Activated naive CD8-positive, alpha-beta T cell treated with anti-CD3 and anti-CD28 coated beads, Interleukin-2, amount 50 U/mL, for 24 hours (primary cell): ENCODE results near the gene UNC119.
A peak's percentile ranks its signal among the peaks of the same experiment; 100 is the strongest.

ENCODE experiments used
- ATAC-seq: fragments of 150-1000 bp; cut with Tn5 transposase; one replicate; pipeline ENCODE4 v1.10.0; 2021
- DNase-seq: peaks from one replicate; pipeline ENCODE4 v3.0.0; 2021
- H3K27ac Mint-ChIP-seq: one replicate; pipeline ENCODE4 v1.8.0; 2021; ENCODE audit warnings: mild to moderate bottlenecking, mixed read lengths
- H3K27me3 Mint-ChIP-seq: one replicate; pipeline ENCODE4 v1.8.0; 2021; ENCODE audit warnings: mixed read lengths
- H3K36me3 Mint-ChIP-seq: one replicate; pipeline ENCODE4 v1.8.0; 2021; ENCODE audit warnings: low read depth, mixed read lengths
- H3K4me1 Mint-ChIP-seq: one replicate; pipeline ENCODE4 v1.8.0; 2021; ENCODE audit warnings: mixed read lengths
- H3K4me3 Mint-ChIP-seq: one replicate; pipeline ENCODE4 v1.8.0; 2021; ENCODE audit warnings: mild to moderate bottlenecking, moderate library complexity, mixed read lengths
- H3K9me3 Mint-ChIP-seq: one replicate; pipeline ENCODE4 v1.8.0; 2021; ENCODE audit warnings: mixed read lengths

Gene UNC119

DNA sequence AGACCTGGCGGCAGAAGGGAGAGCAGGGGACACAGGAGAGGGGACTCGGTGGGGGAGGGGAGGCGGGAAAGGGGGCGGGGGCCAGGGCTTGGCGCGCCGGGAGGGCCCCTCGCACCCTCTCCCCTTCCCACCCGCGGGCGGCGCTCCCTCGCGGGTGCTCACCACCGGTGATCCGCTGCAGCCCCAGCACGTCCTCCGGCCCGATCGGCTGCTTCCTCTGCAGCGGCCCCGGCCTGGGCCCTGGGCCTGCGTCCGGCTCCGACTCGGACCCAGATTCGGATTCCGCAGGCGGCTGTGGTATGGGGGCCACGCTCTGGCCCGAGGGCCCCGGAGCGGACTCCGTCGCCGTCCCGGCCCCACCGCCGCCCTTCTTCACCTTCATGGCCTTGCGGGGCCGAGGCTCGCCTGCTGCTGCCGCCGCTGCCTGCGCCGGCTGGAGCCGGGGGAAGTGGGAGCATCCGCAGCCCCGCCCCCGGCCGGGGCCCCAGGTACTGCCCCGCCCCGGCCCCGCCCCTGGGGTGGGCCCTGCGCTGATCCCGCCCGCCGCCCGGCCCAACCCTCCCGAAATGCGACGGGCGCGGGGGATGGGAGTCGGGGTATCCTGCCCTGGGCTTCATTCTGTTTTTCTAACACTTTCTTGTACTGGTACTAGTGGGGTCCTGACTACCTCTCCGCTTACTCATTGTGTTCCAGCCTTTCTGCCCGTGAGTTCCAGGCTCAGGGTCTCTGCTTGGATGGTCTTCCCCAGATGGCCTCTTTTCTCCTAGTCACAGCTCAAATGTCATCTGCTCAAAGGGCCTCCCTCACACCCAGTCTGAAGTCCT, at the start of gene UNC119:
Gene UNC119, minus strand, starts transcription at position 449 of the 824 bp plus-strand sequence. Its CDS starts 67 bp downstream, at position 382.
- H3K4me1 Mint-ChIP-seq: peaks cover 54% of the 10 kb centered on the region

DNA sequence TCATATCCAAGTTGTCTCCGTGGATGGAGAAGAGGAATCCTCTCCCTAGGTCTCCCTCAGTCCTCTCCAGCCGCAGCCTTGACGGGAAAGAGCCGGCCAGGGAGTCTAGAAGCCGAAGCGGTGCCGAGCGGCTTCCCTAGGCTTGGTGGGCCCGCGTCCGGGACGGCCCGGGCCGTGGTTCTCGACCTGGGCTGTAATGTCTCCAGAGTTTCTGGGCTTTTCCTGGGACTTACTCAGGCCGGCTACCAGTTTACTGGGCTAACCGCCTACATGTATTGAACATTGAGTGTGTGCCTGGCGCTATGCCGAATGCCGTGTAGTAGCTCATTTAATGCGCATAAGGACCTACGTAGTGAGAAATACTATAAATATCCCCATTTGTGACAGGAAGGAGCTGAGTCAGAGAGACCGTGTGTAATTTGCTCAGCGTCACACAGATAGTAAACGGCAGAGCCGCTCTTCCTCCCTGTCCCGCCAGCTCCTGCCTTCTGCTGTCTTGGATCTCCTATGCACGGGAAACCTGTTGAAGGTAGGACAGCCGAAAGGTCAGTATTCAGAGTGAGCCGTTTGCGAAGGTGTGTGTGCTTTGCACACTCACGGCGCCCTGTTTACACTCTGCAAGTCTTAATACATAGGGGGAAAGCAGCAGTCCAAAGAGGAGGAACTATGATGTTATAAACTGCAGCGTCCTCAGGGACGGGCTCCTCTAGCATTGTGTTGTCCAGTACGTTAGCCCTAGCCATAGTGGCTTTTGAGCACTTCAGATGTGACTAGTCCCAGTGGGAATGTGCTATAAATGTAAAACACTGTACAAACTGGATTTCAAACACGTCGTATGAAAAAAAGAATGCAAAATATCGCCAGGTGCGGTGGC, 47.1 kb upstream of the UNC119 start:
- Mint-ChIP-seq H3K4me1 (peaks cover 22% of the 10 kb centered on the region), H3K4me3 (peak overlapping the region; percentile 91), H3K27me3 (no peaks in the 10 kb centered on the region), H3K27ac (peak overlapping the region; percentile 92), H3K9me3 (no peaks in the 10 kb centered on the region), H3K36me3 (peaks cover 19% of the 10 kb centered on the region)
- ATAC-seq (peak; percentile 84), DNase-seq (peak; percentile 71)

More for the DNA sequence above, at the start of gene UNC119:
- Mint-ChIP-seq H3K4me3 (peak within 1 kb of the TSS; percentile 86), H3K27ac (peak within 1 kb of the TSS; percentile 66), H3K36me3 (peaks cover 34% of the 10 kb centered on the region), H3K9me3 (no peaks in the 10 kb centered on the region), H3K27me3 (no peaks in the 10 kb centered on the region)
- peak; percentile 86 for DNase-seq
- ATAC-seq: peak; percentile 77

DNA sequence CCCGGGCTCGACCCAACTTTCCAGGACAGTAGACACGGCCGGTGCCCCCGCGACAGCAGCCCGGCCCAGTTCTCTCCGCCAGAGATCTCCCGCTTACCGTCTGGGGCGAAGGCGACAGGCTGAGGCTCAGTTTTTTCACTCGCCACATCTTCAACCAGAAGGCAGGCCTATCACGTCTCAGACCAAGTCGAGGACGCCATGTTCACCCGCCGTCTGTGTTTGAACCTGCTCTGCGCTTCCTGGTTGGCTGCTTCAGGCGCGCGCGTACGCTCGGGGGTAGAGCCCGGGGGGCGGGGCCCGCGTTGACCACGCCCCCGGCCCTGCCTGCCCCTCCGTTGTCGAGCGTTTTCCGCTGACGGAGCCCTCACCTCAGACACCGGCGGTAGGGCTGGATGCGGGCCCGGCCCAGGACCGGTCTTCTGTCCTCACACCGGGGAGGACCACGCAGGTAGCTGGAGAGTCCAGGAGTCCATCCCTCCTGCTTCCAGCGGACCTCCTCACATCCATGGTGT, 46.4 kb upstream of the UNC119 start, which contains the start of gene SPAG5:
Gene SPAG5, minus strand, starts transcription at position 227 of the 512 bp plus-strand sequence. Its CDS starts 79 bp downstream, at position 148.
- Mint-ChIP-seq H3K27ac (peak within 1 kb of the TSS; percentile 92), H3K36me3 (peaks cover 19% of the 10 kb centered on the region), H3K4me3 (peak within 1 kb of the TSS; percentile 91), H3K9me3 (no peaks in the 10 kb centered on the region), H3K27me3 (no peaks in the 10 kb centered on the region), H3K4me1 (peaks cover 22% of the 10 kb centered on the region)
- ATAC-seq (peak; percentile 90), DNase-seq (peak; percentile 92)

DNA sequence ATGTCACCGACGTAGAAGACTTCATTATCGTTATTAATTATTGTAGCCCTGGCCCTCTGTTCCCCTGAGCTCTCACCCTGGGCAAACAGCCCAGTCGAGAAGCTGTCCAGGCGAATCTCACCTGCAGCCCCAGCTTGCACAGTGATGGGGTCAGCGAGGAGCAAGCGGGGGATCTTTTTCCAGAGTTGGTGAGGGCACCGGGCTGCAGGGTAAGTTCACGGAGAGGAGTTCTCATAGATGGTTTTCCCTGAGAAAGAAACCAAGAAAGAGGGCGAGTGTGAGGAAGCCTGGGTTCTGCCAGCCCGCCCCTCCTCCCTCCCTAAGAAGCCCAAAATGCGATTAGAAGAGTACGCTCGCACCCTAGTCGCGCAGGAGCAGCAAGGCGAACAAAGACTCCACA, 46.0 kb upstream of the UNC119 start:
- no peak for DNase-seq
- peaks cover 22% of the 10 kb centered on the region for H3K4me1 Mint-ChIP-seq
- no peaks in the 10 kb centered on the region for H3K27me3 Mint-ChIP-seq
- peak; percentile 0 for ATAC-seq
- peak overlapping the region; percentile 91 for H3K4me3 Mint-ChIP-seq
- peak overlapping the region; percentile 92 for H3K27ac Mint-ChIP-seq
- no peaks in the 10 kb centered on the region for H3K9me3 Mint-ChIP-seq
- peaks cover 19% of the 10 kb centered on the region for H3K36me3 Mint-ChIP-seq

DNA sequence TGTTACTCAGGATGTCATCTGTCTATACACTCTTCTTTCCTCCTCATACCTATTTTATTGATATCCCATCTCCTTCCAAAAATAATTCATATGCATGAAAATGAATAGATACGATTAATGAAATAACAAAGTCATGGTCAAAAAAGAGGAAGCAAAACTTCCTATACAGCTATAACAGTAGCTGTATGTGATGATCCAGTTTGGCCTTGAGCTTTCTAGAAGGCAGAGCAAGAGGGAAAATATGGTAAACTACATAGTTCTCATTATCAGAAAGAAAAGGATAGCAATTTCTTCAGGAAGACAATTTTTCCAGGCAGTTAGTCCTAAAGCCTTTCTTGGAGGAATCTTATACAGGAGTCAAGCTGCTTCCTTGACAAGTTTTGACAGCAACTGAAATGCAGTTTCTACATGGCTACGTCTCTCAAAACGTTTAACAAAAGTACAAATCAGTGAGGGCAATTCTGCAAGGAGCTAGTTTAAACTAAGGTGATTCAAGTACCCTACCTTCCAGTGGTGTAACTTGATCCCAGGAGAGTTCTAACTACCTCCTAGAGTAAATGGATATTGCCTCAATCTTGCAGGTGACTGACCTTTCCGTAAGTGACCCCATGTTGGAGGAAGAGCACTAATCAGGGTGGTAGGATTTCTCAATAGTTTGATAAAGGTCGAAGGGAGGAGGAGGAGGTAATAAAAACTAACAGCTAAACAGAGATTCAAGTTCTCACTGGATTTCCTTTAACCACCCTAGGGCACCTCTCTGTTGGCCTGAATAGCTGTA, 45.4 kb upstream of the UNC119 start:
- DNase-seq (no peak), ATAC-seq (no peak)
- Mint-ChIP-seq H3K27me3 (no peaks in the 10 kb centered on the region), H3K4me3 (peak overlapping the region; percentile 91), H3K4me1 (peaks cover 22% of the 10 kb centered on the region), H3K36me3 (peaks cover 23% of the 10 kb centered on the region), H3K9me3 (no peaks in the 10 kb centered on the region), H3K27ac (peak overlapping the region; percentile 92)

DNA sequence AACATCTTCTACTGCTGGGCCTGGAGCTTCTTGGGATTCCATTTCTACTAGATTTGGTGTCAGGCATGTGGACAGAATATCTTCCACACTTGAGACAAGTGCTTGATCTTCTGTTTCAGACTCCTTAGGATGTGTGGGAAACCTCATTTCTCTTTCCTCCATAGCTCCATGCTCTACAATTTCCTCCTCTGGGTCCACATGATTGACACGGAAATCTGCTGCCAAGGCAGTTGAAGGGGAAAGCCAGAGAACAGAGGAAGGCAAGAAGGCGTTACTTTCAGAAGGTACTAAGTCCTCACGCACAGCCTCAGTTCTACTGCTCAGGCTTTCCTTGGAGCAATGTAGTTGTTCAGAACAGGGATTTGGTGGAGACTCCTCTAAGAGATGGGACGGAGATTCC, 39.8 kb upstream of the UNC119 start:
- H3K36me3 Mint-ChIP-seq: peaks cover 31% of the 10 kb centered on the region
- no peak overlapping the region for H3K27ac Mint-ChIP-seq
- no peaks in the 10 kb centered on the region for H3K9me3 Mint-ChIP-seq
- ATAC-seq: no peak
- H3K4me3 Mint-ChIP-seq: no peak overlapping the region
- H3K27me3 Mint-ChIP-seq: no peaks in the 10 kb centered on the region
- no peak for DNase-seq
- peaks cover under 1% of the 10 kb centered on the region for H3K4me1 Mint-ChIP-seq

DNA sequence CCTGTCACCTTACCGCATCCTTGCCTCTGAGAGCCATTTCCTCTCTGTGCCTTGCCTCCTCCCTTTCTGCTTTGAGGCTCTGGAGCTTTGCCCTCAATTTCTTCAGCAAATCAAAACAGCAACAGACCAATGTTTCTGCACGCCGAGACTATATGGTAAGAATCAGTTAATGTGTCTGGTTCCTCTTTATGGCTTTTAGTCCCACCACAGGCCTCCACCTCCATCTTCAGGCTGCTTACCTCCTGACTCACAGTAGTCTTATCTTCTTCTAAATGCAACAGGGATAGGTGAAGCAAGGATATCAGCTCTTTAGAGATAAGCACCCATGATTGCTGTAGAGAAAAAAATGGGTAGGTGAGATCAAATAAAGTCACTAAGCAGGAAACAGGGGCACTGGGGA, 33.4 kb upstream of the UNC119 start:
- H3K4me3 Mint-ChIP-seq: no peak overlapping the region
- peak overlapping the region; percentile 8 for H3K27ac Mint-ChIP-seq
- ATAC-seq: no peak
- no peak for DNase-seq
- H3K4me1 Mint-ChIP-seq: no peaks in the 10 kb centered on the region
- no peaks in the 10 kb centered on the region for H3K27me3 Mint-ChIP-seq
- peaks cover 27% of the 10 kb centered on the region for H3K36me3 Mint-ChIP-seq
- H3K9me3 Mint-ChIP-seq: no peaks in the 10 kb centered on the region

DNA sequence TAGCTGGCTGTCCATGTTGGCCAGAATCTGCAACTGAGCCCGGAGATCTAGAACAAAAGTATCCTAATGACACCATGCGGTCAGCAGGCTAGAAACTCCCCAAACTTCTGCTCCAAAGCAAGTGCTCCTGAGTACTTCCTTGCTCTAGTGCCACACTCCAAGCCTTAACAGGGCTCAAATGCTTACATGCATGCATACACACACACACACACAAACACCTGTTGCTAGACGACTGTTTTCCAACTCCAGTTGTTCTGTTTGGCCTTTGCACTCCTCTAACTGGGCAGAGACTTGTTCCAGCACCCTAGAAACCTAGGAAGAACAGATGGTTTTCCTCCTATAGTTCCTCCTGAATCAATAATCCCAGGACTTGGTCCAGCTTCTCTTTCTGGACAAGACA, 32.0 kb upstream of the UNC119 start:
- H3K9me3 Mint-ChIP-seq: no peaks in the 10 kb centered on the region
- ATAC-seq (no peak), DNase-seq (no peak)
- peaks cover 5% of the 10 kb centered on the region for H3K4me1 Mint-ChIP-seq
- no peaks in the 10 kb centered on the region for H3K27me3 Mint-ChIP-seq
- peaks cover 34% of the 10 kb centered on the region for H3K36me3 Mint-ChIP-seq
- no peak overlapping the region for H3K27ac Mint-ChIP-seq
- no peak overlapping the region for H3K4me3 Mint-ChIP-seq

DNA sequence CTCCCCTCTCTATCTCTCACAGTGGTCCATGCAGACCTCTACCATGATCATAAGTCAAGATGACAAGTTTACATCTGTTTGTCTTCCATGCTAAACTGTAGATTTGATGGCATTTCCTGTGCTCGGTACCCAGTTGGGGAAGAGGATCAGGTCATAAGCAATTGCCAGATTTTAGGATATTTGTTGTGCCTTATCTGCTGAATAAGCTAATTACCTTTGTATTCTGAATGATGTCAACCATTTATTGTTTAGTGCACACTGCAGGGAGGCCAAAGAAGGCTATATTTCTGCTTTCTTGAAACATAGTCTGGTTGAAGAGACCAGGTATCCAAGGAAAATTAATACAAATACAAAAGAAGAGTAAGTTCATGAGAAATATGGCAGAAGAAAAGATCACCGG, 30.1 kb upstream of the UNC119 start:
- H3K27me3 Mint-ChIP-seq: no peaks in the 10 kb centered on the region
- ATAC-seq: no peak
- DNase-seq: no peak
- no peak overlapping the region for H3K27ac Mint-ChIP-seq
- H3K4me1 Mint-ChIP-seq: peaks cover 9% of the 10 kb centered on the region
- H3K9me3 Mint-ChIP-seq: no peaks in the 10 kb centered on the region
- peaks cover 37% of the 10 kb centered on the region for H3K36me3 Mint-ChIP-seq
- no peak overlapping the region for H3K4me3 Mint-ChIP-seq

DNA sequence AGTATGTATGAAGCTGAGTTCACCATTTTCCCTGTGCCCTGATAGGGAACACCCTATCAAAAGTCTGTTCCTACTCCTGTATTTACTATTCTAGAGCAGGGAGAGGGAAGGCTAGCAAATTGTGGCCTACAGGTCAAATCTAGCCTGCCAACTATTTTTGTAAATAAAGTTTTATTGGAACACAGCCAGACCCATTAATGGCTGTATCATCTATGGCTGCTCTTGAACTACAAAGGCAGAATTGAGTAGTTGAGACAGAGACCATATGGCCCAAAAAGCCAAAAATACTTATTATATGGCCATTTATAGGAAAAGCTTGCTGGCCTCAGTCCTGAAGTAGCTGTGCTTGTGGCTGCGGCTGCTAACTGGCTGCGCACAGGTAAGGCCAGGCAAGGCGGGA, 28.5 kb upstream of the UNC119 start:
- Mint-ChIP-seq H3K9me3 (no peaks in the 10 kb centered on the region), H3K4me3 (no peak overlapping the region), H3K4me1 (peaks cover 22% of the 10 kb centered on the region), H3K36me3 (peaks cover 36% of the 10 kb centered on the region), H3K27me3 (no peaks in the 10 kb centered on the region), H3K27ac (no peak overlapping the region)
- no peak for DNase-seq
- no peak for ATAC-seq

DNA sequence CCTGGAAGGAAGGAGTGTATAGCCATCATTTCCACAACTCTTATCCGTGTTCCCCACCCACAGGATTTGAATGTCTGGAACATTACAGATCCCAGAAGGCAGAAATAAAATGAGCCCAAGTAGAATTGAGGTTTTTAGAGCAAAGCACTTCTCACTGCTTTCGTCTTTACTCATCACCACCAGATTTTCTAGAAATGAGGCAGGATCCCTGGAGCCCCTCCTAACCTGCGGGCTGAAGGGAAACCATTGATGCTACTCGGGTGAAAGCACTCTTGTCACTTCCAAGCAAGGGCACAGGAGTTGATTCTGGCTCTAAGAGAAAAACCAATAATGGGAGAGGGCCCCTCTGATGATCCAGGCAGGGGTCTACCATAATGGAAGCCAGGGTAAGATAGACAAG, 27.1 kb upstream of the UNC119 start:
- H3K27ac Mint-ChIP-seq: peak overlapping the region; percentile 53
- ATAC-seq (no peak), DNase-seq (no peak)
- peaks cover 29% of the 10 kb centered on the region for H3K36me3 Mint-ChIP-seq
- H3K27me3 Mint-ChIP-seq: no peaks in the 10 kb centered on the region
- no peak overlapping the region for H3K4me3 Mint-ChIP-seq
- peaks cover 22% of the 10 kb centered on the region for H3K4me1 Mint-ChIP-seq
- no peaks in the 10 kb centered on the region for H3K9me3 Mint-ChIP-seq

DNA sequence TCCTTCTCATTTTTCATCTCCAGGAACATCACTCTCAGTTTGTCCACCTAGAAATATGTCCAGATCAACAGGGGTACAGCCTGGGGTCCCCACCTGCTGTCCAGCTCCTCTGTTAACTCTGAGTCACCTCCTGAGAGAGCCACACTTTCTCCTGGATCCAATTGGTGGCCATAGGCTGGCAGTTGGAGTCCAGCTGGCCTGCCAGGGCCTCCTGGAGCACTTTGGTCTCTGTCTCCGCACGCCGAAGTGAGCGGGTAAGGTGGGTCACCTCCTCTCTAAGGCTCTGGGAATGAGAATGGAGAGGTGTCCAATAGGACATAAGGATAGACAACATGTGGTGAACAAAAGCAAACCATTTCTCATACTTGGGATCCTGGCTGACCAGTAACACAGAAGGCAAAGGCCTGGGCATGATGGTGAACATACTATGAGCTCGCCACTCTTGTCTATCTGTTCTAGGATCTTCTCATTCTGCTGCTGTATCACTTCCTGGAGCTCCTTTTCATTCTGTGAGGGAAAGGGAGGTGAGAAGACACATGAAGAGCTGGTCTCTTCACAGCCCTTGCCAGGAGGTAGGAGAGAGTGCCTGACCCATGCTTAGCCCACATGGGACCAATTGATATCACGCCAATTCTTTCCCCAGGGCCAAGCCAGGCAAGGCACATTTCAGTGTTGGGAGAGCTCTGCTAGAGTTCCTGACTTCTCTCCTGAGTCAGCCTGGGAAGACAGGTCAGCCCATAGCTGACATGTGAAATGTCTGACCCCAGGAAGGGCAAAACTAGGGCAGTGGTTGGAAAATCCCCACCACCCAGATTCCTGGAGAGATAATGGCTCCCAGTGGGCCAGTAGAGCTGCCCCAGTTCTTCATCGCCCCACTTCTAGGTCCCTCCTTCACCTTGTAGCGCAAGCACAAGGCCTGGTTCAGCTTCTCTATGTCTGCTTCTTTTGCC, 26.1 kb upstream of the UNC119 start:
- H3K36me3 Mint-ChIP-seq: peaks cover 33% of the 10 kb centered on the region
- DNase-seq (no peak), ATAC-seq (no peak)
- no peak overlapping the region for H3K4me3 Mint-ChIP-seq
- peak overlapping the region; percentile 53 for H3K27ac Mint-ChIP-seq
- H3K9me3 Mint-ChIP-seq: no peaks in the 10 kb centered on the region
- H3K27me3 Mint-ChIP-seq: no peaks in the 10 kb centered on the region
- peaks cover 22% of the 10 kb centered on the region for H3K4me1 Mint-ChIP-seq

DNA sequence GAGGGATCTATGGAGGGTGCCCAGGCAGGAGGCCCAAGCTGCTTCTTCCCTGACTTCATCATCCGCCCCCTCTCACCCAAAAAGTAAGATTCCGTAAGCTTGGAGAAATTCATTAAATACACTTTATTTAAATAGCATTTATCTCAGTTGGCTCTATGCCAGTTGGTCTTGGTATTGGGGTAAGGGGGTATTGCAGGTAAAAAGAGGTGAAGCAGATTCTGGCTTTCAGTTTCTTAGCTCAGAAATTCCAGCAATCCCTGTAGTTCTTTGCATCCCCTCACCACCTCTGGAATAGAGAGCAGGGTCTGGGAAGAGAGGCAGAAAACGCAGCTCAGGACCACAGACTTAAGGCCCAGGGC, 25.0 kb upstream of the UNC119 start:
- H3K9me3 Mint-ChIP-seq: no peaks in the 10 kb centered on the region
- DNase-seq (no peak), ATAC-seq (no peak)
- no peak overlapping the region for H3K4me3 Mint-ChIP-seq
- H3K4me1 Mint-ChIP-seq: peaks cover 28% of the 10 kb centered on the region
- peaks cover 33% of the 10 kb centered on the region for H3K36me3 Mint-ChIP-seq
- no peak overlapping the region for H3K27ac Mint-ChIP-seq
- no peaks in the 10 kb centered on the region for H3K27me3 Mint-ChIP-seq
